ENCODE data around the gene TUBA1B. TPM values are rescaled to one million over a fixed set of nuclear protein-coding genes. Genes with fewer than 3 reads are reported as not detected.
"Not testable (repeated sequence)": the region's sequence is repeated elsewhere in the genome, so short reads cannot be mapped to it uniquely, and the experiment has no call there.

Gene TUBA1B
- total and polyA plus RNA-seq, 4 donors = 261 to 1,091 (median 658) TPM

DNA sequence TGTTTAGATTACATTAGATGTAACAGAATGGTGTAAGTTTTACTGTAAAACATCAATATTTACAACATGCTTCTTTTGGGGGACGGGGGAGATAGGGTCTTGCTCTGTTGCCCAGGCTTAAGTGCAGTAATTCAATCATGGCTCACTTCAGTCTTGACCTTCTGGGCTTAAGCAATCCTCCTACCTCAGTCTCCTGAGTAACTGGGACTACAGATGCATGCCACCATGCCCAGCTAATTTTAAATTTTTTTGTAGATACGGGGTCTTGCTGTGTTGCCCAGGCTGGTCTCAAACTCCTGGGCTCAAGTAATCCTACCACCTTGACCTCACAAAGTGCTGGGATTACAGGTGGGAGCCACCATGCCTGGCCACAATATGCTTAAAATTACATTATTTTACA is 33.9 kb upstream of the TUBA1B start:
- DNase-seq (no peak), ATAC-seq (ENCODE audit: insufficient read depth, low FRiP score) (no peak)
- Histone ChIP-seq H3K4me3 (no peak overlapping the region), H3K9me3 (ENCODE audit: control insufficient read depth in 4 of 4, insufficient read depth in 3 of 4, low read length in 3 of 4) (no peaks in the 10 kb centered on the region), H3K27ac (ENCODE audit: low read depth in 1 of 2, low read length in 1 of 2) (no peak overlapping the region), H3K9ac (ENCODE audit: insufficient read depth in 1 of 2, low read length in 2 of 2) (no peak overlapping the region), H3K4me1 (ENCODE audit: control insufficient read depth in 5 of 5, insufficient read depth in 5 of 5, low read length in 5 of 5) (no peaks in the 10 kb centered on the region), H3K36me3 (ENCODE audit: control insufficient read depth in 4 of 4, insufficient read depth in 4 of 4, low read length in 4 of 4) (no peaks in the 10 kb centered on the region), H3K27me3 (ENCODE audit: control insufficient read depth in 3 of 3, insufficient read depth in 3 of 3, low read length in 2 of 3) (no peaks in the 10 kb centered on the region)
- TF ChIP-seq, protein P1, sequence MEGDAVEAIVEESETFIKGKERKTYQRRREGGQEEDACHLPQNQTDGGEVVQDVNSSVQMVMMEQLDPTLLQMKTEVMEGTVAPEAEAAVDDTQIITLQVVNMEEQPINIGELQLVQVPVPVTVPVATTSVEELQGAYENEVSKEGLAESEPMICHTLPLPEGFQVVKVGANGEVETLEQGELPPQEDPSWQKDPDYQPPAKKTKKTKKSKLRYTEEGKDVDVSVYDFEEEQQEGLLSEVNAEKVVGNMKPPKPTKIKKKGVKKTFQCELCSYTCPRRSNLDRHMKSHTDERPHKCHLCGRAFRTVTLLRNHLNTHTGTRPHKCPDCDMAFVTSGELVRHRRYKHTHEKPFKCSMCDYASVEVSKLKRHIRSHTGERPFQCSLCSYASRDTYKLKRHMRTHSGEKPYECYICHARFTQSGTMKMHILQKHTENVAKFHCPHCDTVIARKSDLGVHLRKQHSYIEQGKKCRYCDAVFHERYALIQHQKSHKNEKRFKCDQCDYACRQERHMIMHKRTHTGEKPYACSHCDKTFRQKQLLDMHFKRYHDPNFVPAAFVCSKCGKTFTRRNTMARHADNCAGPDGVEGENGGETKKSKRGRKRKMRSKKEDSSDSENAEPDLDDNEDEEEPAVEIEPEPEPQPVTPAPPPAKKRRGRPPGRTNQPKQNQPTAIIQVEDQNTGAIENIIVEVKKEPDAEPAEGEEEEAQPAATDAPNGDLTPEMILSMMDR (IDR thresholded peaks at IDR 0.05; ENCODE audit: control extremely low read depth, extremely low read depth) = no peak
- WGBS, 2 donors = 94 to 100% methylated on average over 2 of the region's 2 CpGs

DNA sequence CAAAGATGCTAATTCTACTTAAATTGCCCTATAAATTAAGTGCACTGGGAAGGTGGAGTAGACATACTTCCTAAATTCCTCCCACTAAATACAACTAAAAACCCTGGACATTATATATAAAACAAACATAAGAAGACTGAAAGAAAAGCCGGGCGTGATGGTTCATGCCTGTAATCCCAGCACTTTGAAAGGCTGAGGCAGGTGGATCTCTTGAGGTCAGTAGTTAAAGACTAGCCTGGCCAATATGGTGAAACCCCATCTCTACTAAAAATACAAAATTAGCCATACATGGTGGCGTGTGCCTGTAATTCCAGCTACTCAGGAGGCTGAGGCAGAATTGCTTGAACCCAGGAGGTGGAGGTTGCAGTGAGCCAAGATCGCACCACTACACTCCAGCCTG is 30.7 kb upstream of the TUBA1B start:
- H3K9me3 ChIP-seq (ENCODE audit: control insufficient read depth in 4 of 4, insufficient read depth in 3 of 4, low read length in 3 of 4); H3K4me3 ChIP-seq; DNase-seq; ATAC-seq (ENCODE audit: insufficient read depth, low FRiP score); H3K36me3 ChIP-seq (ENCODE audit: control insufficient read depth in 4 of 4, insufficient read depth in 4 of 4, low read length in 4 of 4); H3K27ac ChIP-seq (ENCODE audit: low read depth in 1 of 2, low read length in 1 of 2); H3K4me1 ChIP-seq (ENCODE audit: control insufficient read depth in 5 of 5, insufficient read depth in 5 of 5, low read length in 5 of 5); H3K27me3 ChIP-seq (ENCODE audit: control insufficient read depth in 3 of 3, insufficient read depth in 3 of 3, low read length in 2 of 3); H3K9ac ChIP-seq (ENCODE audit: insufficient read depth in 1 of 2, low read length in 2 of 2): not testable (repeated sequence)
- WGBS, 2 donors = 96 to 97% methylated on average over 4 of the region's 4 CpGs

DNA sequence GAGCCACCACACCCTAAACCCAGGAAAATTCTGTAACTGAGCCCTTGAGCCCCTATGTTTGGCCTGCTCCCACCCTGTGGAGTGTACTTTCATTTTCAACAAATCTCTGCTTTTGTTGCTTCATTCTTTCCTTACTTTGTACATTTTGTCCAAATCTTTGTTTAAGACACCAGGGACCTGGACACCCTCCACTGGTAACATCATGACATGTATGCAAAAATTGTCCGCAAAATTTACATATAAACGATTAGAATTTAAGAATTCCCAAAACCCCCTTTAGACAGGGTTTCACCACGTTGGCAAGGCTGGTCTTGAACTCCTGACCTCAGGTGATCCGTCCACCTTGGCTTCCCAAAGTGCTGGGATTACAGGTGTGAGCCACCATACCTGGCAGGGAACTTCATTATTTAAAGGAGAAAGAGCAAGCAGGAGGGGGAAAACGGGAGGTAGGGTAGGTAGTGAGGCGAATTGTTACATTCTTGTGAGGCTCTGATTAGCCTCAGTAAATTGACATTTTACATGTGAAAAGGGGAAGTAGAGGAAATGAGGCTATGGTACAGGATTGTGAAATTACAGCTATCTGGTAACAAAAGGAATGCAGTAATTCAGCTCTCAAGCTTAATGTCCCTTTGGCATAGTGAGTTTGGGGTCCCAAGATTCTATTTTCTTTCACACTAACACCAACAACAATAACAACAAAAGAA is 30.0 kb upstream of the TUBA1B start:
- no peaks in the 10 kb centered on the region for H3K27me3 ChIP-seq (ENCODE audit: control insufficient read depth in 3 of 3, insufficient read depth in 3 of 3, low read length in 2 of 3)
- DNase-seq (peak in 1 of 3 donors; percentile 4), ATAC-seq (ENCODE audit: insufficient read depth, low FRiP score) (no peak)
- no peak overlapping the region for H3K4me3 ChIP-seq
- H3K36me3 ChIP-seq (ENCODE audit: control insufficient read depth in 4 of 4, insufficient read depth in 4 of 4, low read length in 4 of 4) = no peaks in the 10 kb centered on the region
- no peaks in the 10 kb centered on the region for H3K9me3 ChIP-seq (ENCODE audit: control insufficient read depth in 4 of 4, insufficient read depth in 3 of 4, low read length in 3 of 4)
- no peak overlapping the region for H3K27ac ChIP-seq (ENCODE audit: low read depth in 1 of 2, low read length in 1 of 2)
- H3K9ac ChIP-seq (ENCODE audit: insufficient read depth in 1 of 2, low read length in 2 of 2) = no peak overlapping the region
- WGBS, 2 donors = 52 to 66% methylated on average over 6 of the region's 6 CpGs
- TF ChIP-seq, protein P1 (IDR thresholded peaks at IDR 0.05; ENCODE audit: control extremely low read depth, extremely low read depth) = no peak
- H3K4me1 ChIP-seq (ENCODE audit: control insufficient read depth in 5 of 5, insufficient read depth in 5 of 5, low read length in 5 of 5) = no peaks in the 10 kb centered on the region

DNA sequence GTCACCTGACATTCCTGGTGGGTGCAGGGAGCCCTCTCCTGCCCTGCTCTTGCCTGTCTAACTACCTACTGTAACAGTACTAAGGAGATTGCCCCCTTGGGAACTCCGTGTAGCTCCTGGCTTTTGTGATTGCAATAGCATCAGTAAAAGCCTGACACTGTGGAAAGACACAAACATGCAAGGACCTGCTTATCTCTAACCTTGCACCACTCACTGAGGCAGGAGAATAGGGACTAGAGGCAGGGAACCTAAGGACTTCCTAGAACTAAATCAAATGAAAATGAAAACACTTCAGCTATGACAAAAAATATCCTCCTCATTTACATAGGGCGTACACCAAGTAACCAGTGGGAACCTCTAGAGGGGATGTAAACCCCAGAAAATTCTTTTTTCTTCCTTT is 29.2 kb upstream of the TUBA1B start:
- Histone ChIP-seq H3K27me3 (ENCODE audit: control insufficient read depth in 3 of 3, insufficient read depth in 3 of 3, low read length in 2 of 3) (no peaks in the 10 kb centered on the region), H3K36me3 (ENCODE audit: control insufficient read depth in 4 of 4, insufficient read depth in 4 of 4, low read length in 4 of 4) (no peaks in the 10 kb centered on the region), H3K4me1 (ENCODE audit: control insufficient read depth in 5 of 5, insufficient read depth in 5 of 5, low read length in 5 of 5) (no peaks in the 10 kb centered on the region), H3K4me3 (no peak overlapping the region), H3K27ac (ENCODE audit: low read depth in 1 of 2, low read length in 1 of 2) (no peak overlapping the region), H3K9ac (ENCODE audit: insufficient read depth in 1 of 2, low read length in 2 of 2) (no peak overlapping the region), H3K9me3 (ENCODE audit: control insufficient read depth in 4 of 4, insufficient read depth in 3 of 4, low read length in 3 of 4) (no peaks in the 10 kb centered on the region)
- 80 to 84% methylated on average over 2 of the region's 2 CpGs for WGBS, 2 donors
- ATAC-seq (ENCODE audit: insufficient read depth, low FRiP score) (no peak), DNase-seq (no peak)
- TF ChIP-seq, protein P1 (IDR thresholded peaks at IDR 0.05; ENCODE audit: control extremely low read depth, extremely low read depth) = no peak

Data from lung (tissue), 12 donors.